HCT116 (cell line): ENCODE results near the gene LIPT1. TPM values are rescaled to one million over a fixed set of nuclear protein-coding genes. Genes with fewer than 3 reads are reported as not detected.

Experiments
- ATAC-seq: fragments of 200-7000 bp; cut with Tn5 transposase; 2 replicates; pipeline ENCODE4 v1.9.1; 2020; ENCODE audit warnings: mild to moderate bottlenecking, moderate library complexity
- BruUV-seq: library from RNA; stranded (reverse); fragments of 400-500 nt; replicated peaks from 2 replicates; lab custom pipeline; 2021; lab: Mats Ljungman, UMichigan
- CTCF ChIA-PET: fragments of 300-600 bp; sonication (Branson Sonifier 250); formaldehyde crosslinking; loops from one replicate; lab custom pipeline; 2021; ENCODE audit warnings: antibody characterized with exemption; lab: Charles Lee
- POLR2A ChIA-PET: fragments of 300-600, 350-600 bp; sonication (Branson Sonifier 250); formaldehyde crosslinking; loops from one replicate; lab custom pipeline; 2021; ENCODE audit warnings: antibody characterized with exemption; lab: Charles Lee
- RAD21 ChIA-PET, 2 experiments: fragments of 300-600 bp; sonication (Branson Sonifier 250); formaldehyde crosslinking; loops; one replicate each; lab custom pipeline; 2023; ENCODE audit warnings: low total read pairs in 2 of 2; ENCODE audit not compliant: uncharacterized antibody in 2 of 2, unreplicated experiment in 2 of 2, low non-redundant PET in 1 of 2; lab: Charles Lee
- DNase-seq: peaks from one replicate; pipeline ENCODE4 v3.0.0-alpha.2; 2010; ENCODE audit warnings: low read depth, low spot score
- H2AFZ ChIP-seq: fragments of 200-600 bp; shearing (Covaris generic), sonication (generic); 2 replicates; pipeline ENCODE4 v1.6.1; 2017; ENCODE audit warnings: low read depth, mixed run types, mixed read lengths, antibody characterized with exemption, low read length; ENCODE audit not compliant: poor library complexity, severe bottlenecking
- H3K27ac ChIP-seq: 2 replicates; pipeline ENCODE4 v1.5.1; 2012; ENCODE audit warnings: low read depth, low read length
- H3K27me3 ChIP-seq: fragments of 200-600 bp; sonication (generic); 2 replicates; pipeline ENCODE4 v1.6.1; 2016; ENCODE audit warnings: mixed run types, low read length, mixed read lengths; ENCODE audit not compliant: insufficient read depth
- H3K36me3 ChIP-seq, 2 experiments: fragments of 200-500 bp in 1 of 2; fragments of 200-600 bp in 1 of 2; sonication (Bioruptor generic) in 1 of 2; sonication (generic) in 1 of 2; 2 replicates each; pipeline versions ENCODE4 v1.5.1 to v1.6.1; 2014 to 2016; ENCODE audit warnings: low read length in 2 of 2, inconsistent platforms in 1 of 2, mixed read lengths in 1 of 2, mixed run types in 1 of 2; ENCODE audit not compliant: insufficient read depth in 2 of 2, control insufficient read depth in 1 of 2
- H3K4me1 ChIP-seq, 2 experiments: fragments of 200-600 bp in 1 of 2; sonication (generic) in 1 of 2; 2 replicates each; pipeline versions ENCODE4 v1.5.1 to v1.6.1; 2012 to 2017; ENCODE audit warnings: low read length in 2 of 2, inconsistent platforms in 1 of 2, mild to moderate bottlenecking in 1 of 2, mixed read lengths in 1 of 2, mixed run types in 1 of 2, moderate library complexity in 1 of 2; ENCODE audit not compliant: insufficient read depth in 2 of 2, control insufficient read depth in 1 of 2
- H3K4me2 ChIP-seq: fragments of 200-600 bp; sonication (generic); 2 replicates; pipeline ENCODE4 v1.6.1; 2017; ENCODE audit warnings: mixed run types, low read length, mixed read lengths
- H3K4me3 ChIP-seq, 2 experiments: fragments of 200-600 bp in 1 of 2; sonication (generic) in 1 of 2; replicated peaks in 1 of 2; 2 replicates each; pipeline ENCODE4 v1.5.1; 2011 to 2016; ENCODE audit warnings: low read length in 2 of 2, control low read depth in 1 of 2, low read depth in 1 of 2, mild to moderate bottlenecking in 1 of 2, mixed read lengths in 1 of 2, mixed run types in 1 of 2
- H3K79me2 ChIP-seq: fragments of 200-600 bp; sonication (generic); 2 replicates; pipeline ENCODE4 v1.6.1; 2017; ENCODE audit warnings: mild to moderate bottlenecking, mixed run types, low read length, moderate library complexity, mixed read lengths; ENCODE audit not compliant: insufficient read depth
- H3K9ac ChIP-seq: fragments of 200-600 bp; sonication (generic); 2 replicates; pipeline ENCODE4 v1.6.1; 2016; ENCODE audit warnings: low read length, mixed read lengths
- H3K9me2 ChIP-seq: fragments of 200-600 bp; sonication (generic), shearing (Covaris generic); 2 replicates; pipeline ENCODE4 v1.6.1; 2017; ENCODE audit warnings: mixed run types, mild to moderate bottlenecking, moderate library complexity; ENCODE audit not compliant: insufficient read depth
- H3K9me3 ChIP-seq, 2 experiments: fragments of 200-500 bp in 1 of 2; fragments of 200-600 bp in 1 of 2; sonication (Bioruptor generic) in 1 of 2; sonication (generic) in 1 of 2; 2 replicates each; pipeline ENCODE4 v1.6.1; 2014 to 2017; ENCODE audit warnings: low read length in 2 of 2, mixed read lengths in 2 of 2, inconsistent platforms in 1 of 2, low read depth in 1 of 2, mild to moderate bottlenecking in 1 of 2, mixed run types in 1 of 2, moderate library complexity in 1 of 2; ENCODE audit not compliant: control insufficient read depth in 1 of 2, insufficient read depth in 1 of 2
- H4K20me1 ChIP-seq: fragments of 200-600 bp; sonication (generic), shearing (Covaris generic); 2 replicates; pipeline ENCODE4 v1.6.1; 2017; ENCODE audit warnings: mixed run types, mild to moderate bottlenecking, moderate library complexity; ENCODE audit not compliant: insufficient read depth
- CEBPB ChIP-seq: IDR thresholded peaks from 2 replicates; pipeline ENCODE4 v1.6.1; 2012; ENCODE audit warnings: low read depth
- CTCF ChIP-seq, 3 experiments: fragments of 200-600 bp in 1 of 3; sonication (generic) in 1 of 3; IDR thresholded peaks in 2 of 3; conservative IDR thresholded peaks in 1 of 3; 2 replicates each; pipeline ENCODE4 v1.5.1; 2012 to 2017; ENCODE audit warnings: low read depth in 2 of 3, low read length in 2 of 3, antibody characterized with exemption in 1 of 3, borderline replicate concordance in 1 of 3, control low read depth in 1 of 3, mild to moderate bottlenecking in 1 of 3, mixed read lengths in 1 of 3, mixed run types in 1 of 3, moderate library complexity in 1 of 3; ENCODE audit not compliant: insufficient read depth in 1 of 3
- EZH2 ChIP-seq: fragments of 200-600 bp; sonication (generic); IDR thresholded peaks from 2 replicates; pipeline ENCODE4 v1.6.1; 2017; ENCODE audit warnings: antibody characterized with exemption, mixed run types
- POLR2AphosphoS5 ChIP-seq: IDR thresholded peaks from 2 replicates; pipeline ENCODE4 v1.6.1; 2011; ENCODE audit warnings: mild to moderate bottlenecking, low read depth, low read length, moderate library complexity
- RAD21 ChIP-seq: IDR thresholded peaks from 2 replicates; pipeline ENCODE4 v1.6.1; 2012; ENCODE audit warnings: low read depth, mild to moderate bottlenecking
- SRF ChIP-seq: IDR thresholded peaks from 2 replicates; pipeline ENCODE4 v1.6.1; 2012; ENCODE audit warnings: low read depth
- ZBTB33 ChIP-seq: IDR thresholded peaks from 2 replicates; pipeline ENCODE4 v1.6.1; 2011; ENCODE audit warnings: mild to moderate bottlenecking, low read length, moderate library complexity; ENCODE audit not compliant: insufficient replicate concordance; ENCODE audit errors: extremely low read depth
- ZNF274 ChIP-seq: fragments of 200-500 bp; sonication (Bioruptor generic); IDR thresholded peaks from 2 replicates; pipeline ENCODE4 v1.6.1; 2014; ENCODE audit warnings: mild to moderate bottlenecking, low read depth, low read length, inconsistent platforms
- intact Hi-C: fragments of 100-400 bp; cut with micrococcal nuclease; formaldehyde crosslinking; loops from 2 replicates; pipeline ENCODE4 v1.10.0; 2022
- total RNA-seq: library from RNA; stranded (reverse); gene quantifications from one replicate; pipeline ENCODE4 v1.2.1, GENCODE V29; 2021; ENCODE audit not compliant: unreplicated experiment
- TF ChIP-seq, protein P1 (sequence below): IDR thresholded peaks from 2 replicates; pipeline ENCODE4 v1.6.1; 2012
- TF ChIP-seq, protein P2 (sequence below): IDR thresholded peaks from 2 replicates; pipeline ENCODE4 v1.6.1; 2012
- TF ChIP-seq, protein P3 (sequence below): IDR thresholded peaks from 2 replicates; pipeline ENCODE4 v1.6.1; 2012; ENCODE audit warnings: low read depth

The LIPT1 gene
- total RNA-seq, 1 experiment from 2014 or later = 8.5 TPM

- Histone ChIP-seq H3K36me3 (peaks cover 8 to 14% of the 10 kb centered on the region in 2 experiments; a peak in 3 of 4 replicates), H3K9ac (no peak overlapping the region), H3K27me3 (no peaks in the 10 kb centered on the region), H3K27ac (no peak overlapping the region), H3K9me3 (no peaks in the 10 kb centered on the region), H3K9me2 (no peaks in the 10 kb centered on the region), H3K4me1 (no peaks in the 10 kb centered on the region), H3K4me3 (no peak overlapping the region), H3K4me2 (no peak overlapping the region), H2AFZ (no peak overlapping the region), H3K79me2 (no peaks in the 10 kb centered on the region), H4K20me1 (no peaks in the 10 kb centered on the region; the same call in 1 of the 2 replicates)
- intact Hi-C loops = no loop called here
- ATAC-seq = no peak
- POLR2A ChIA-PET = no interaction called here
- CTCF ChIA-PET = no interaction called here
- DNase-seq = no peak
- TF ChIP-seq ZNF274 (no peak), RAD21 (no peak), CEBPB (no peak), ZBTB33 (no peak), POLR2AphosphoS5 (no peak)
- TF ChIP-seq, protein P1, sequence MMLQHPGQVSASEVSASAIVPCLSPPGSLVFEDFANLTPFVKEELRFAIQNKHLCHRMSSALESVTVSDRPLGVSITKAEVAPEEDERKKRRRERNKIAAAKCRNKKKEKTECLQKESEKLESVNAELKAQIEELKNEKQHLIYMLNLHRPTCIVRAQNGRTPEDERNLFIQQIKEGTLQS = no peak
- TF ChIP-seq, protein P2, sequence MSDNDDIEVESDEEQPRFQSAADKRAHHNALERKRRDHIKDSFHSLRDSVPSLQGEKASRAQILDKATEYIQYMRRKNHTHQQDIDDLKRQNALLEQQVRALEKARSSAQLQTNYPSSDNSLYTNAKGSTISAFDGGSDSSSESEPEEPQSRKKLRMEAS = no peak
- RAD21 ChIA-PET = no interaction called here
- no TSS peak for BruUV-seq
Observed at GRCh38 chr2:99166218-99166617, 11.5 kb downstream of the LIPT1 start.

DNA sequence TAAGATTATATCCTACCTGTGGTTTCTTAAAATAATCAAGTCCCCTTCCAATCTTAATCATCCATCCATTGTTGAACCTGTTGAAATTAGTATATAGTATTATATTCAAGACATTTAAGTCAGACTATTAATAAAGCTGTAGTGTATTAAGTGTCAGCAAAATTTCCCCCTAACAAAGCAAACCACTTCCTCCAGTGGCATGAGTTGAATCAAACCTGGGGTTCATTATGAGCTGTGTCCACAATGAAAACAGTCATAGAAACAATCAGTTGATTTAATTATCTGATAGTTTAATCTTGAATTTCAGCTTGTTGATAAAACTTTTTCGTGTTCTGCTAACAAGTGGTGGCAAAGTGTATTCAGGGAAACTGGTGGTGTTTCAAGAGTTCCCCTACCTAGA lies 14.8 kb downstream of the LIPT1 start:
- CTCF ChIA-PET = no interaction called here
- Histone ChIP-seq H3K9me2 (no peaks in the 10 kb centered on the region), H3K9ac (no peak overlapping the region), H3K4me2 (no peak overlapping the region), H3K27ac (no peak overlapping the region), H3K27me3 (no peaks in the 10 kb centered on the region), H3K79me2 (peaks cover 4% of the 10 kb centered on the region; the same call in 1 of the 2 replicates), H4K20me1 (no peaks in the 10 kb centered on the region; the same call in 1 of the 2 replicates), H3K36me3 (peaks cover 16 to 18% of the 10 kb centered on the region in 2 experiments; a peak in 3 of 4 replicates), H3K9me3 (no peaks in the 10 kb centered on the region), H3K4me3 (no peak overlapping the region), H3K4me1 (no peaks in the 10 kb centered on the region), H2AFZ (no peak overlapping the region)
- RAD21 ChIA-PET = no interaction called here
- no TSS peak for BruUV-seq
- ATAC-seq (no peak), DNase-seq (no peak)
- POLR2A ChIA-PET = interaction anchor here (0.7 kb wide), 1 partner anchor 8 kb away, joined by 5 read pairs; no protein-coding TSS in a partner anchor
- intact Hi-C loops = no loop called here
- TF ChIP-seq, protein P3, sequence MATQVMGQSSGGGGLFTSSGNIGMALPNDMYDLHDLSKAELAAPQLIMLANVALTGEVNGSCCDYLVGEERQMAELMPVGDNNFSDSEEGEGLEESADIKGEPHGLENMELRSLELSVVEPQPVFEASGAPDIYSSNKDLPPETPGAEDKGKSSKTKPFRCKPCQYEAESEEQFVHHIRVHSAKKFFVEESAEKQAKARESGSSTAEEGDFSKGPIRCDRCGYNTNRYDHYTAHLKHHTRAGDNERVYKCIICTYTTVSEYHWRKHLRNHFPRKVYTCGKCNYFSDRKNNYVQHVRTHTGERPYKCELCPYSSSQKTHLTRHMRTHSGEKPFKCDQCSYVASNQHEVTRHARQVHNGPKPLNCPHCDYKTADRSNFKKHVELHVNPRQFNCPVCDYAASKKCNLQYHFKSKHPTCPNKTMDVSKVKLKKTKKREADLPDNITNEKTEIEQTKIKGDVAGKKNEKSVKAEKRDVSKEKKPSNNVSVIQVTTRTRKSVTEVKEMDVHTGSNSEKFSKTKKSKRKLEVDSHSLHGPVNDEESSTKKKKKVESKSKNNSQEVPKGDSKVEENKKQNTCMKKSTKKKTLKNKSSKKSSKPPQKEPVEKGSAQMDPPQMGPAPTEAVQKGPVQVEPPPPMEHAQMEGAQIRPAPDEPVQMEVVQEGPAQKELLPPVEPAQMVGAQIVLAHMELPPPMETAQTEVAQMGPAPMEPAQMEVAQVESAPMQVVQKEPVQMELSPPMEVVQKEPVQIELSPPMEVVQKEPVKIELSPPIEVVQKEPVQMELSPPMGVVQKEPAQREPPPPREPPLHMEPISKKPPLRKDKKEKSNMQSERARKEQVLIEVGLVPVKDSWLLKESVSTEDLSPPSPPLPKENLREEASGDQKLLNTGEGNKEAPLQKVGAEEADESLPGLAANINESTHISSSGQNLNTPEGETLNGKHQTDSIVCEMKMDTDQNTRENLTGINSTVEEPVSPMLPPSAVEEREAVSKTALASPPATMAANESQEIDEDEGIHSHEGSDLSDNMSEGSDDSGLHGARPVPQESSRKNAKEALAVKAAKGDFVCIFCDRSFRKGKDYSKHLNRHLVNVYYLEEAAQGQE = no peak
- TF ChIP-seq EZH2 (no peak), SRF (no peak), RAD21 (no peak), CTCF (IDR thresholded peaks at IDR 0.05 in 2 of 3, conservative IDR thresholded peaks at IDR 0.05 in 1 of 3; ENCODE audit: borderline replicate concordance in 1 of 3, insufficient read depth in 1 of 3, low read depth in 2 of 3, low read length in 2 of 3) (no peak)
- TF ChIP-seq, protein P2 = no peak
